Stimulated activated naive CD8-positive, alpha-beta T cell treated with anti-CD3 and anti-CD28 coated beads, Interleukin-15, Interleukin-2, amounts not matched to agents 100 ng/mL and 50 ng/mL, for 24 hours (primary cell): Measurements from ENCODE around the gene ELAC2.

Experiments used
- H3K27ac Mint-ChIP-seq: one replicate; pipeline ENCODE4 v1.8.0; 2021; ENCODE audit warnings: mild to moderate bottlenecking, mixed read lengths
- H3K27me3 Mint-ChIP-seq: one replicate; pipeline ENCODE4 v1.8.0; 2021; ENCODE audit warnings: mixed read lengths
- H3K36me3 Mint-ChIP-seq: one replicate; pipeline ENCODE4 v1.8.0; 2021; ENCODE audit warnings: low read depth, mixed read lengths
- H3K4me1 Mint-ChIP-seq: one replicate; pipeline ENCODE4 v1.8.0; 2021; ENCODE audit warnings: low read depth, mixed read lengths
- H3K4me3 Mint-ChIP-seq: one replicate; pipeline ENCODE4 v1.8.0; 2021; ENCODE audit warnings: mild to moderate bottlenecking, mixed read lengths
- H3K9me3 Mint-ChIP-seq: one replicate; pipeline ENCODE4 v1.8.0; 2021; ENCODE audit warnings: mixed read lengths

Gene ELAC2

GRCh38 chr17:13017655-13018459 lies at the start of gene ELAC2:
ELAC2 (minus strand) TSS chr17:13018027; CDS start chr17:13017947, 80 bp downstream.
- Mint-ChIP-seq H3K9me3 (no peaks in the 10 kb centered on the region), H3K4me3 (peak within 1 kb of the TSS; percentile 95), H3K36me3 (peaks cover 40% of the 10 kb centered on the region), H3K27ac (peak within 1 kb of the TSS; percentile 96), H3K27me3 (no peaks in the 10 kb centered on the region), H3K4me1 (peaks cover 28% of the 10 kb centered on the region)

GRCh38 chr17:13065032-13065431 lies 47.2 kb upstream of the ELAC2 start:
- Mint-ChIP-seq H3K4me1 (no peaks in the 10 kb centered on the region), H3K27ac (no peak overlapping the region)

GRCh38 chr17:13055131-13055530 lies 37.3 kb upstream of the ELAC2 start:
- Mint-ChIP-seq H3K36me3 (no peaks in the 10 kb centered on the region), H3K9me3 (no peaks in the 10 kb centered on the region), H3K27ac (no peak overlapping the region), H3K27me3 (peaks cover 9% of the 10 kb centered on the region), H3K4me3 (no peak overlapping the region), H3K4me1 (no peaks in the 10 kb centered on the region)

More at GRCh38 chr17:13065032-13065431, 47.2 kb upstream of the ELAC2 start:
- no peak overlapping the region for H3K4me3 Mint-ChIP-seq
- H3K36me3 Mint-ChIP-seq, result no peaks in the 10 kb centered on the region
- H3K9me3 Mint-ChIP-seq, result no peaks in the 10 kb centered on the region
- H3K27me3 Mint-ChIP-seq, result peaks cover 8% of the 10 kb centered on the region

GRCh38 chr17:13054666-13055065 lies 36.8 kb upstream of the ELAC2 start:
- Mint-ChIP-seq H3K27me3 (peaks cover 9% of the 10 kb centered on the region), H3K36me3 (no peaks in the 10 kb centered on the region), H3K9me3 (no peaks in the 10 kb centered on the region), H3K27ac (no peak overlapping the region), H3K4me1 (no peaks in the 10 kb centered on the region), H3K4me3 (no peak overlapping the region)

- no peak overlapping the region for H3K27ac Mint-ChIP-seq
- no peaks in the 10 kb centered on the region for H3K4me1 Mint-ChIP-seq
- no peaks in the 10 kb centered on the region for H3K9me3 Mint-ChIP-seq
- peaks cover 16% of the 10 kb centered on the region for H3K27me3 Mint-ChIP-seq
- H3K36me3 Mint-ChIP-seq, result no peaks in the 10 kb centered on the region
- no peak overlapping the region for H3K4me3 Mint-ChIP-seq
Observed at GRCh38 chr17:13051915-13052314, 34.1 kb upstream of the ELAC2 start.

- peaks cover 31% of the 10 kb centered on the region for H3K27me3 Mint-ChIP-seq
- H3K9me3 Mint-ChIP-seq, result no peaks in the 10 kb centered on the region
- no peak overlapping the region for H3K27ac Mint-ChIP-seq
- no peaks in the 10 kb centered on the region for H3K4me1 Mint-ChIP-seq
- H3K4me3 Mint-ChIP-seq, result no peak overlapping the region
- H3K36me3 Mint-ChIP-seq, result no peaks in the 10 kb centered on the region
Observed at GRCh38 chr17:13047011-13047606, 29.3 kb upstream of the ELAC2 start.

GRCh38 chr17:13046361-13046760 lies 28.5 kb upstream of the ELAC2 start:
- Mint-ChIP-seq H3K9me3 (no peaks in the 10 kb centered on the region), H3K4me3 (no peak overlapping the region), H3K4me1 (no peaks in the 10 kb centered on the region), H3K36me3 (no peaks in the 10 kb centered on the region), H3K27me3 (peaks cover 36% of the 10 kb centered on the region), H3K27ac (no peak overlapping the region)

- H3K27me3 Mint-ChIP-seq, result peaks cover 38% of the 10 kb centered on the region
- H3K36me3 Mint-ChIP-seq, result no peaks in the 10 kb centered on the region
- no peaks in the 10 kb centered on the region for H3K9me3 Mint-ChIP-seq
- H3K4me3 Mint-ChIP-seq, result no peak overlapping the region
- no peaks in the 10 kb centered on the region for H3K4me1 Mint-ChIP-seq
- H3K27ac Mint-ChIP-seq, result no peak overlapping the region
Observed at GRCh38 chr17:13044572-13045065, 26.8 kb upstream of the ELAC2 start.

GRCh38 chr17:13038931-13039665 lies 21.3 kb upstream of the ELAC2 start:
- Mint-ChIP-seq H3K4me1 (no peaks in the 10 kb centered on the region), H3K36me3 (no peaks in the 10 kb centered on the region), H3K9me3 (no peaks in the 10 kb centered on the region), H3K4me3 (no peak overlapping the region), H3K27ac (no peak overlapping the region), H3K27me3 (peaks cover 18% of the 10 kb centered on the region)

- no peaks in the 10 kb centered on the region for H3K36me3 Mint-ChIP-seq
- H3K4me1 Mint-ChIP-seq, result no peaks in the 10 kb centered on the region
- no peak overlapping the region for H3K4me3 Mint-ChIP-seq
- peaks cover 6% of the 10 kb centered on the region for H3K27me3 Mint-ChIP-seq
- H3K9me3 Mint-ChIP-seq, result no peaks in the 10 kb centered on the region
- H3K27ac Mint-ChIP-seq, result no peak overlapping the region
Observed at GRCh38 chr17:13036751-13037150, 18.9 kb upstream of the ELAC2 start.

- H3K36me3 Mint-ChIP-seq, result no peaks in the 10 kb centered on the region
- H3K27me3 Mint-ChIP-seq, result no peaks in the 10 kb centered on the region
- no peaks in the 10 kb centered on the region for H3K9me3 Mint-ChIP-seq
- H3K4me3 Mint-ChIP-seq, result no peak overlapping the region
- H3K4me1 Mint-ChIP-seq, result no peaks in the 10 kb centered on the region
- no peak overlapping the region for H3K27ac Mint-ChIP-seq
Observed at GRCh38 chr17:13035420-13035819, 17.6 kb upstream of the ELAC2 start.

- H3K27me3 Mint-ChIP-seq, result peaks cover 4% of the 10 kb centered on the region
- no peak overlapping the region for H3K4me3 Mint-ChIP-seq
- no peaks in the 10 kb centered on the region for H3K4me1 Mint-ChIP-seq
- H3K27ac Mint-ChIP-seq, result no peak overlapping the region
- H3K36me3 Mint-ChIP-seq, result no peaks in the 10 kb centered on the region
- no peaks in the 10 kb centered on the region for H3K9me3 Mint-ChIP-seq
Observed at GRCh38 chr17:13031718-13032350, 14.0 kb upstream of the ELAC2 start.

- Mint-ChIP-seq H3K36me3 (no peaks in the 10 kb centered on the region), H3K4me1 (no peaks in the 10 kb centered on the region), H3K27me3 (peaks cover 4% of the 10 kb centered on the region), H3K9me3 (no peaks in the 10 kb centered on the region), H3K4me3 (no peak overlapping the region), H3K27ac (no peak overlapping the region)
Observed at GRCh38 chr17:13030459-13031300, 12.9 kb upstream of the ELAC2 start.

GRCh38 chr17:13030056-13030455 lies 12.2 kb upstream of the ELAC2 start:
- H3K27ac Mint-ChIP-seq, result no peak overlapping the region
- no peaks in the 10 kb centered on the region for H3K36me3 Mint-ChIP-seq
- H3K4me3 Mint-ChIP-seq, result no peak overlapping the region
- H3K27me3 Mint-ChIP-seq, result peaks cover 4% of the 10 kb centered on the region
- no peaks in the 10 kb centered on the region for H3K9me3 Mint-ChIP-seq
- H3K4me1 Mint-ChIP-seq, result no peaks in the 10 kb centered on the region
